OCI-LY7 (cell line): ENCODE results near the gene METTL21A.

Experiments used
- CTCF ChIP-seq: fragments of 200-600 bp; sonication (generic); conservative IDR thresholded peaks from 2 replicates; pipeline ENCODE4 v1.5.1; 2014; ENCODE audit warnings: mild to moderate bottlenecking, antibody characterized with exemption, low read length, moderate library complexity, mixed read lengths
- EZH2phosphoT487 ChIP-seq: fragments of 200-600 bp; sonication (generic); IDR thresholded peaks from 2 replicates; pipeline ENCODE4 v1.6.1; 2018; ENCODE audit warnings: low read depth, borderline replicate concordance, mild to moderate bottlenecking, mixed run types, antibody characterized with exemption, low read length, moderate library complexity, mixed read lengths

GRCh38 chr2:207662203-207662602 lies 37.0 kb upstream of the METTL21A start:
- TF ChIP-seq CTCF, result no peak
- TF ChIP-seq EZH2phosphoT487, result no peak
